ENCODE measurements around the gene FOXJ3.

The FOXJ3 gene

DNA sequence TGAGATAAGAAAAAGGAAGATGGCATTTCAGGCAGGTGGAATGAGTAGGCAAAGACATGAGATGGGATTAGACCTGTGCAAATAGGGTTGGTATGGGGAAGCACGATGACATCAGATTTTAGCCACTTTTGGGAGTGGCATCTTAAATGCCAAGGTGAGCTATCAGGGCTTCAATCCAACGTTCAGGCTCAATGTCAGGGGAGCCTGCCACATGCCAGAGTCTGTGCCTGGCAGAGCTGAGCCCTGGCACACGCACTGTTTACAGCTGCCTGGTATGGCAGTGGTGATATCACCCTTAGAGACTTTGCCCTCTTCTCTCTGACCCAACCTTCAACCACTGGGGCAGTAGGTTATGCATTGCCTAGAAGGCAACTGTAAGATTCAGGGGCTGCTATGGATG is 182.9 kb downstream of the FOXJ3 start:
- Histone ChIP-seq H3K9me3 (ENCODE audit: control insufficient read depth, insufficient read depth, low read length) (no peaks in the 10 kb centered on the region), H3K9me2 (replicated peaks; ENCODE audit: control insufficient read depth, low read length) (no peaks in the 10 kb centered on the region), H3K4me3 (ENCODE audit: low read length) (no peak overlapping the region), H3K27me3 (ENCODE audit: control insufficient read depth, low read length) (peaks cover 8% of the 10 kb centered on the region; the same call in 1 of the 2 replicates), H3K36me3 (ENCODE audit: control insufficient read depth, low read length) (no peaks in the 10 kb centered on the region), H3K4me1 (ENCODE audit: control insufficient read depth, low read length) (no peaks in the 10 kb centered on the region), H3K27ac (ENCODE audit: low read depth, low read length) (no peak overlapping the region), H4K20me1 (ENCODE audit: control insufficient read depth, insufficient read depth, low read depth, low read length) (no peaks in the 10 kb centered on the region), H3K4me2 (ENCODE audit: low read length) (no peak overlapping the region), H3K79me2 (ENCODE audit: control insufficient read depth, low read length) (no peaks in the 10 kb centered on the region), H3F3A (ENCODE audit: control insufficient read depth, insufficient read depth) (no peaks in the 10 kb centered on the region)
- TF ChIP-seq, protein P1, sequence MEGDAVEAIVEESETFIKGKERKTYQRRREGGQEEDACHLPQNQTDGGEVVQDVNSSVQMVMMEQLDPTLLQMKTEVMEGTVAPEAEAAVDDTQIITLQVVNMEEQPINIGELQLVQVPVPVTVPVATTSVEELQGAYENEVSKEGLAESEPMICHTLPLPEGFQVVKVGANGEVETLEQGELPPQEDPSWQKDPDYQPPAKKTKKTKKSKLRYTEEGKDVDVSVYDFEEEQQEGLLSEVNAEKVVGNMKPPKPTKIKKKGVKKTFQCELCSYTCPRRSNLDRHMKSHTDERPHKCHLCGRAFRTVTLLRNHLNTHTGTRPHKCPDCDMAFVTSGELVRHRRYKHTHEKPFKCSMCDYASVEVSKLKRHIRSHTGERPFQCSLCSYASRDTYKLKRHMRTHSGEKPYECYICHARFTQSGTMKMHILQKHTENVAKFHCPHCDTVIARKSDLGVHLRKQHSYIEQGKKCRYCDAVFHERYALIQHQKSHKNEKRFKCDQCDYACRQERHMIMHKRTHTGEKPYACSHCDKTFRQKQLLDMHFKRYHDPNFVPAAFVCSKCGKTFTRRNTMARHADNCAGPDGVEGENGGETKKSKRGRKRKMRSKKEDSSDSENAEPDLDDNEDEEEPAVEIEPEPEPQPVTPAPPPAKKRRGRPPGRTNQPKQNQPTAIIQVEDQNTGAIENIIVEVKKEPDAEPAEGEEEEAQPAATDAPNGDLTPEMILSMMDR (IDR thresholded peaks at IDR 0.05; ENCODE audit: low read depth, low read length, poor library complexity, severe bottlenecking), result no peak
- TF ChIP-seq EZH2phosphoT487 (IDR thresholded peaks at IDR 0.05; ENCODE audit: borderline replicate concordance, low read length), result no peak

DNA sequence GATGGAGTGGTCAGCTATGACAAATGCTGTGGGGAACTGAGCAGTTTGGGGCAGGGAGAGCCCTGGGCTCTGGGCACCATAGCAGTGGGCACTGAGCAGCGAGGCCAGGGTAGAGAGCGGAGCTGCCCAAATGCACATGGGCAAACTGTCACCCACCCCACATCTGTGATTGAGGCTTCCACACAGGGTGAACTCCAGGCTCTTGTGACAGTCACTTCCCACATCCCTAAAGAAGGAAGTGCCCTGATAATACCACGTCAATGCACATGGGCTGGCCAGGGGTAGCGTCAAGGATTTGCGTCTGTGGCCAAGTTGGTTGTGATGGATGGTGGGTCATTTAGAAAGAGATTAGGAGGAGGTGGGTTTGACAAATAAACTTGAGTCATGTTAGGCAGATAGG is 184.4 kb downstream of the FOXJ3 start:
- Histone ChIP-seq H3K9me2 (replicated peaks; ENCODE audit: control insufficient read depth, low read length) (no peaks in the 10 kb centered on the region), H3K79me2 (ENCODE audit: control insufficient read depth, low read length) (no peaks in the 10 kb centered on the region), H3K36me3 (ENCODE audit: control insufficient read depth, low read length) (no peaks in the 10 kb centered on the region), H3K27me3 (ENCODE audit: control insufficient read depth, low read length) (peaks cover 8% of the 10 kb centered on the region; the same call in 1 of the 2 replicates), H3K4me1 (ENCODE audit: control insufficient read depth, low read length) (no peaks in the 10 kb centered on the region), H3K4me3 (ENCODE audit: low read length) (no peak overlapping the region), H3K4me2 (ENCODE audit: low read length) (no peak overlapping the region), H3K27ac (ENCODE audit: low read depth, low read length) (no peak overlapping the region), H3F3A (ENCODE audit: control insufficient read depth, insufficient read depth) (no peaks in the 10 kb centered on the region), H3K9me3 (ENCODE audit: control insufficient read depth, insufficient read depth, low read length) (no peaks in the 10 kb centered on the region), H4K20me1 (ENCODE audit: control insufficient read depth, insufficient read depth, low read depth, low read length) (no peaks in the 10 kb centered on the region)
- TF ChIP-seq, protein P1 (IDR thresholded peaks at IDR 0.05; ENCODE audit: low read depth, low read length, poor library complexity, severe bottlenecking), result no peak
- TF ChIP-seq EZH2phosphoT487 (IDR thresholded peaks at IDR 0.05; ENCODE audit: borderline replicate concordance, low read length), result no peak

DNA sequence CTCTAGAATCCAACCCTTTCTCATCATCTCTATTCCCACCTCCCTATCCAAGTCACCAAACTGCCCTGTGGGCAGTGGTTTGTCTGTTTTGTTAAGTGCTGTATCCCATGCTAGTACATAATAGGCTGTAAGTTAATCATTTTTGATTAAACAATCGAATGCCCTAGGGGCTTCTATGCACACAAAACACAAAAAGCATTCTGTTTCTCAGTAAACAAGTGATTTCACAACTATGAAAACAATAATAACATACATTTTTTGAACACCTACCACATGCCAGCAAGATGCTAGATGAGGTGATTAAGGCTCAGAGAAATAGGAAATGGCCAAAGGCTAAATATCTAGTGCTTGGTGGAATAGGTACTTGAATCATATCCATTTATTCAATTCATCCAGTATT is 186.9 kb downstream of the FOXJ3 start:
- no peak for TF ChIP-seq EZH2phosphoT487 (IDR thresholded peaks at IDR 0.05; ENCODE audit: borderline replicate concordance, low read length)
- TF ChIP-seq, protein P1 (IDR thresholded peaks at IDR 0.05; ENCODE audit: low read depth, low read length, poor library complexity, severe bottlenecking), result no peak
- Histone ChIP-seq H3K4me1 (ENCODE audit: control insufficient read depth, low read length) (no peaks in the 10 kb centered on the region), H3K79me2 (ENCODE audit: control insufficient read depth, low read length) (no peaks in the 10 kb centered on the region), H3K9me2 (replicated peaks; ENCODE audit: control insufficient read depth, low read length) (no peaks in the 10 kb centered on the region), H3K9me3 (ENCODE audit: control insufficient read depth, insufficient read depth, low read length) (no peaks in the 10 kb centered on the region), H3K4me2 (ENCODE audit: low read length) (no peak overlapping the region), H3K4me3 (ENCODE audit: low read length) (no peak overlapping the region), H3K27ac (ENCODE audit: low read depth, low read length) (no peak overlapping the region), H3F3A (ENCODE audit: control insufficient read depth, insufficient read depth) (no peaks in the 10 kb centered on the region), H4K20me1 (ENCODE audit: control insufficient read depth, insufficient read depth, low read depth, low read length) (no peaks in the 10 kb centered on the region), H3K27me3 (ENCODE audit: control insufficient read depth, low read length) (peaks cover 8% of the 10 kb centered on the region; the same call in 1 of the 2 replicates), H3K36me3 (ENCODE audit: control insufficient read depth, low read length) (no peaks in the 10 kb centered on the region)

All from DOHH2 (cell line).